GM23338 (cell line): ENCODE data around the gene RPL37. TPM values are rescaled to one million over a fixed set of nuclear protein-coding genes. Genes with fewer than 3 reads are reported as not detected.

Experiments
- ATAC-seq: fragments of 200-7000 bp; cut with Tn5 transposase; 3 replicates; pipeline ENCODE4 v1.9.1; 2020
- DNase-seq: peaks from one replicate; pipeline ENCODE4 v3.0.0-alpha.2; 2015; ENCODE audit warnings: low spot score
- H2AFZ ChIP-seq: fragments of 200-600 bp; sonication (generic); 2 replicates; pipeline ENCODE4 v1.8.0; 2016; ENCODE audit warnings: antibody characterized with exemption, mild to moderate bottlenecking, moderate library complexity
- H3F3A ChIP-seq: fragments of 200-600 bp; sonication (generic); replicated peaks from 2 replicates; pipeline ENCODE4 v1.8.0; 2017; ENCODE audit warnings: antibody characterized with exemption, mixed run types, low read depth
- H3K27ac ChIP-seq: fragments of 200-600 bp; sonication (generic); 2 replicates; pipeline ENCODE4 v1.6.1; 2016; ENCODE audit warnings: low read depth
- H3K27me3 ChIP-seq: fragments of 200-600 bp; sonication (generic); 2 replicates; pipeline ENCODE4 v1.8.0; 2016; ENCODE audit warnings: mild to moderate bottlenecking, mixed run types, moderate library complexity; ENCODE audit not compliant: insufficient read depth
- H3K36me3 ChIP-seq: fragments of 200-600 bp; sonication (generic); 2 replicates; pipeline ENCODE4 v1.8.0; 2016; ENCODE audit warnings: mild to moderate bottlenecking; ENCODE audit not compliant: insufficient read depth
- H3K4me1 ChIP-seq: fragments of 200-600 bp; sonication (generic); 2 replicates; pipeline ENCODE4 v1.8.0; 2016; ENCODE audit warnings: mild to moderate bottlenecking, moderate library complexity; ENCODE audit not compliant: insufficient read depth
- H3K4me2 ChIP-seq: fragments of 200-600 bp; sonication (generic); 2 replicates; pipeline ENCODE4 v1.7.1; 2017; ENCODE audit warnings: mixed run types
- H3K4me3 ChIP-seq: fragments of 200-600 bp; sonication (generic); 2 replicates; pipeline ENCODE4 v1.6.1; 2016; ENCODE audit warnings: mixed run types
- H3K79me2 ChIP-seq: fragments of 200-600 bp; sonication (generic); replicated peaks from 2 replicates; pipeline ENCODE4 v1.8.0; 2017; ENCODE audit warnings: mild to moderate bottlenecking; ENCODE audit not compliant: insufficient read depth
- H3K9me2 ChIP-seq: fragments of 200-600 bp; sonication (generic); 2 replicates; pipeline ENCODE4 v1.8.0; 2017; ENCODE audit not compliant: insufficient read depth
- H4K20me1 ChIP-seq: fragments of 200-600 bp; sonication (generic); replicated peaks from 2 replicates; pipeline ENCODE4 v1.8.0; 2017; ENCODE audit warnings: mild to moderate bottlenecking; ENCODE audit not compliant: insufficient read depth
- H3K27ac Mint-ChIP-seq: 2 replicates; pipeline ENCODE4 v1.8.0; 2020; ENCODE audit warnings: inconsistent platforms, mild to moderate bottlenecking, moderate library complexity, mixed read lengths
- H3K27me3 Mint-ChIP-seq: 3 replicates; pipeline ENCODE4 v1.8.0; 2022; ENCODE audit warnings: low read depth, mild to moderate bottlenecking, moderate library complexity, mixed read lengths, inconsistent platforms; ENCODE audit not compliant: insufficient read depth, poor library complexity
- H3K36me3 Mint-ChIP-seq: 3 replicates; pipeline ENCODE4 v1.8.0; 2021; ENCODE audit warnings: low read depth, mild to moderate bottlenecking, inconsistent platforms, moderate library complexity, mixed read lengths
- H3K4me1 Mint-ChIP-seq: 3 replicates; pipeline ENCODE4 v1.8.0; 2020; ENCODE audit warnings: mild to moderate bottlenecking, inconsistent platforms, mixed read lengths
- H3K4me3 Mint-ChIP-seq: 3 replicates; pipeline ENCODE4 v1.8.0; 2021; ENCODE audit warnings: moderate library complexity, mild to moderate bottlenecking, inconsistent platforms, mixed read lengths
- H3K9me3 Mint-ChIP-seq: 3 replicates; pipeline ENCODE4 v1.8.0; 2020; ENCODE audit warnings: moderate library complexity, mild to moderate bottlenecking, inconsistent platforms, mixed read lengths
- EZH2phosphoT487 ChIP-seq: fragments of 200-600 bp; sonication (generic); IDR thresholded peaks from one replicate; pipeline ENCODE4 v1.8.1; 2018; ENCODE audit warnings: antibody characterized with exemption; ENCODE audit not compliant: unreplicated experiment
- JUNB ChIP-seq: IDR thresholded peaks from one replicate; pipeline ENCODE4 v1.6.1; 2016; ENCODE audit warnings: antibody characterized with exemption; ENCODE audit not compliant: unreplicated experiment
- STAT1 ChIP-seq: IDR thresholded peaks from one replicate; pipeline ENCODE4 v1.6.1; 2016; ENCODE audit warnings: antibody characterized with exemption; ENCODE audit not compliant: unreplicated experiment
- ZNF331 ChIP-seq: fragments of 250-450 bp; sonication (Bioruptor Pico); IDR thresholded peaks from 2 replicates; pipeline ENCODE4 v1.5.0; 2020; ENCODE audit warnings: low read depth, mild to moderate bottlenecking, moderate library complexity
- polyA plus RNA-seq: library from polyadenylated mRNA; unstranded; fragments of >200 nt; fragmentation: Nextera tagmentation; extraction: Ambion mirVana; gene quantifications from 2 replicates; pipeline ENCODE4 v1.2.1, GENCODE V29; 2016
- total RNA-seq: library from RNA; depleted of rRNA; stranded (reverse); fragments of >200 nt; shearing (Covaris generic); gene quantifications from 2 replicates; pipeline ENCODE4 v1.2.3, GENCODE V29; 2014
- TF ChIP-seq, protein P1 (sequence below): fragments of 250-450 bp; sonication (Bioruptor Pico); IDR thresholded peaks from 2 replicates; pipeline ENCODE4 v1.5.0; 2020; ENCODE audit warnings: mild to moderate bottlenecking, moderate library complexity
- TF ChIP-seq, protein P2 (sequence below): IDR thresholded peaks from one replicate; pipeline ENCODE4 v1.6.1; 2018; ENCODE audit warnings: antibody characterized with exemption; ENCODE audit not compliant: unreplicated experiment

RPL37 gene
- total and polyA plus RNA-seq, 2 experiments from 2014 or later = 104 to 3,283 TPM

DNA sequence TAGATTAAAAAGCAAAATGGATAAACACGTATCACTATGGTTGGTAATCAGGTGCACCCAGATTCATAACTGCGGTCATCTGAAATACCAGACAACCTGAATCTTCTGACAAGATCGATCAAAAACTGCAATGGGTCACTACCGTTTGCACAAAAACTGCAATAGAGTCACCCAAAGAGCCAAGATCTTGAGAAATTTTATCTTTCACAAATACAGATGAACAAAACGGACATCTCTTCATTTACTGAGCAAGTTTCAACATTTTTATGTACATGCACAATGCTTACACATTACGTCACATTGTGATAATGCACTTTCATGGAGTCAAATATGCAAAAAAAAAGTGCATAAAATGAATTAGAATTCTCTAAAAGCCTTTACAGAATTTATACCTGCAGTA lies 55.5 kb downstream of the RPL37 start (continued):
- TF ChIP-seq, protein P1, sequence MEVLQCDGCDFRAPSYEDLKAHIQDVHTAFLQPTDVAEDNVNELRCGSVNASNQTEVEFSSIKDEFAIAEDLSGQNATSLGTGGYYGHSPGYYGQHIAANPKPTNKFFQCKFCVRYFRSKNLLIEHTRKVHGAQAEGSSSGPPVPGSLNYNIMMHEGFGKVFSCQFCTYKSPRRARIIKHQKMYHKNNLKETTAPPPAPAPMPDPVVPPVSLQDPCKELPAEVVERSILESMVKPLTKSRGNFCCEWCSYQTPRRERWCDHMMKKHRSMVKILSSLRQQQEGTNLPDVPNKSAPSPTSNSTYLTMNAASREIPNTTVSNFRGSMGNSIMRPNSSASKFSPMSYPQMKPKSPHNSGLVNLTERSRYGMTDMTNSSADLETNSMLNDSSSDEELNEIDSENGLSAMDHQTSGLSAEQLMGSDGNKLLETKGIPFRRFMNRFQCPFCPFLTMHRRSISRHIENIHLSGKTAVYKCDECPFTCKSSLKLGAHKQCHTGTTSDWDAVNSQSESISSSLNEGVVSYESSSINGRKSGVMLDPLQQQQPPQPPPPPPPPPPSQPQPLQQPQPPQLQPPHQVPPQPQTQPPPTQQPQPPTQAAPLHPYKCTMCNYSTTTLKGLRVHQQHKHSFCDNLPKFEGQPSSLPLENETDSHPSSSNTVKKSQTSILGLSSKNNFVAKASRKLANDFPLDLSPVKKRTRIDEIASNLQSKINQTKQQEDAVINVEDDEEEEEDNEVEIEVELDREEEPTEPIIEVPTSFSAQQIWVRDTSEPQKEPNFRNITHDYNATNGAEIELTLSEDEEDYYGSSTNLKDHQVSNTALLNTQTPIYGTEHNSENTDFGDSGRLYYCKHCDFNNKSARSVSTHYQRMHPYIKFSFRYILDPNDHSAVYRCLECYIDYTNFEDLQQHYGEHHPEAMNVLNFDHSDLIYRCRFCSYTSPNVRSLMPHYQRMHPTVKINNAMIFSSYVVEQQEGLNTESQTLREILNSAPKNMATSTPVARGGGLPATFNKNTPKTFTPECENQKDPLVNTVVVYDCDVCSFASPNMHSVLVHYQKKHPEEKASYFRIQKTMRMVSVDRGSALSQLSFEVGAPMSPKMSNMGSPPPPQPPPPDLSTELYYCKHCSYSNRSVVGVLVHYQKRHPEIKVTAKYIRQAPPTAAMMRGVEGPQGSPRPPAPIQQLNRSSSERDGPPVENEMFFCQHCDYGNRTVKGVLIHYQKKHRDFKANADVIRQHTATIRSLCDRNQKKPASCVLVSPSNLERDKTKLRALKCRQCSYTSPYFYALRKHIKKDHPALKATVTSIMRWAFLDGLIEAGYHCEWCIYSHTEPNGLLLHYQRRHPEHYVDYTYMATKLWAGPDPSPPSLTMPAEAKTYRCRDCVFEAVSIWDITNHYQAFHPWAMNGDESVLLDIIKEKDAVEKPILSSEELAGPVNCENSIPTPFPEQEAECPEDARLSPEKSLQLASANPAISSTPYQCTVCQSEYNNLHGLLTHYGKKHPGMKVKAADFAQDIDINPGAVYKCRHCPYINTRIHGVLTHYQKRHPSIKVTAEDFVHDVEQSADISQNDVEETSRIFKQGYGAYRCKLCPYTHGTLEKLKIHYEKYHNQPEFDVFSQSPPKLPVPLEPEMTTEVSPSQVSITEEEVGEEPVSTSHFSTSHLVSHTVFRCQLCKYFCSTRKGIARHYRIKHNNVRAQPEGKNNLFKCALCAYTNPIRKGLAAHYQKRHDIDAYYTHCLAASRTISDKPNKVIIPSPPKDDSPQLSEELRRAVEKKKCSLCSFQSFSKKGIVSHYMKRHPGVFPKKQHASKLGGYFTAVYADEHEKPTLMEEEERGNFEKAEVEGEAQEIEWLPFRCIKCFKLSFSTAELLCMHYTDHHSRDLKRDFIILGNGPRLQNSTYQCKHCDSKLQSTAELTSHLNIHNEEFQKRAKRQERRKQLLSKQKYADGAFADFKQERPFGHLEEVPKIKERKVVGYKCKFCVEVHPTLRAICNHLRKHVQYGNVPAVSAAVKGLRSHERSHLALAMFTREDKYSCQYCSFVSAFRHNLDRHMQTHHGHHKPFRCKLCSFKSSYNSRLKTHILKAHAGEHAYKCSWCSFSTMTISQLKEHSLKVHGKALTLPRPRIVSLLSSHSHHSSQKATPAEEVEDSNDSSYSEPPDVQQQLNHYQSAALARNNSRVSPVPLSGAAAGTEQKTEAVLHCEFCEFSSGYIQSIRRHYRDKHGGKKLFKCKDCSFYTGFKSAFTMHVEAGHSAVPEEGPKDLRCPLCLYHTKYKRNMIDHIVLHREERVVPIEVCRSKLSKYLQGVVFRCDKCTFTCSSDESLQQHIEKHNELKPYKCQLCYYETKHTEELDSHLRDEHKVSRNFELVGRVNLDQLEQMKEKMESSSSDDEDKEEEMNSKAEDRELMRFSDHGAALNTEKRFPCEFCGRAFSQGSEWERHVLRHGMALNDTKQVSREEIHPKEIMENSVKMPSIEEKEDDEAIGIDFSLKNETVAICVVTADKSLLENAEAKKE = no peak

DNA sequence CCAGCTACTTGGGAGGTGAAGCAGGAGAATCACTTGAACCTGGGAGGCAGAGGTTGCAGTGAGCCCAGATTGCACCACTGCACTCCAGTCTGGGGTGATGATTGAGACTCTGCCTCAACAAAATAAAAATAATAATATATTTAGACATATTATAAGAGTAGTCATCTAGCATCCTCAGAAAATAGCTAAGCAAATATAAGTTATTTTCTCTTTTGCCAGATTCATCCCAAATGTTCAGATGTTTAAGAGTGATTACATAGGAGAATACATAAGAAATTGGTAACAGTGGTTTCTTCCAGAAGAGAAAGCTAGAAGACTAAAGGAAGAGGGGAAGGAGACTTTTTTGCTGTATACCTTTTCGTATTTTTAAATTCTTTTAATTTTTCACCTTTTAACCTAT lies 56.9 kb downstream of the RPL37 start:
- no peaks in the 10 kb centered on the region for H3K9me2 ChIP-seq
- no peaks in the 10 kb centered on the region for H3K27me3 Mint-ChIP-seq
- H3K36me3 Mint-ChIP-seq = peaks cover 26% of the 10 kb centered on the region
- no peaks in the 10 kb centered on the region for H3F3A ChIP-seq
- H3K27ac ChIP-seq = no peak overlapping the region
- H3K79me2 ChIP-seq = peaks cover 57% of the 10 kb centered on the region
- H2AFZ ChIP-seq = no peak overlapping the region
- no peak overlapping the region for H3K4me3 ChIP-seq
- DNase-seq (no peak), ATAC-seq (no peak)
- H3K4me2 ChIP-seq = no peak overlapping the region
- no peak overlapping the region for H3K4me3 Mint-ChIP-seq
- no peaks in the 10 kb centered on the region; the same call in 1 of the 3 replicates for H3K4me1 Mint-ChIP-seq
- no peaks in the 10 kb centered on the region for H3K9me3 Mint-ChIP-seq
- peaks cover 14% of the 10 kb centered on the region; the same call in 1 of the 2 replicates for H4K20me1 ChIP-seq
- H3K4me1 ChIP-seq = no peaks in the 10 kb centered on the region
- no peak overlapping the region for H3K27ac Mint-ChIP-seq
- no peaks in the 10 kb centered on the region for H3K27me3 ChIP-seq
- H3K36me3 ChIP-seq = peaks cover 12% of the 10 kb centered on the region; the same call in 1 of the 2 replicates
- TF ChIP-seq EZH2phosphoT487 (no peak), STAT1 (no peak), JUNB (no peak), ZNF331 (CRISPR knock-in tag) (no peak)
- TF ChIP-seq, protein P1 = no peak
- TF ChIP-seq, protein P2, sequence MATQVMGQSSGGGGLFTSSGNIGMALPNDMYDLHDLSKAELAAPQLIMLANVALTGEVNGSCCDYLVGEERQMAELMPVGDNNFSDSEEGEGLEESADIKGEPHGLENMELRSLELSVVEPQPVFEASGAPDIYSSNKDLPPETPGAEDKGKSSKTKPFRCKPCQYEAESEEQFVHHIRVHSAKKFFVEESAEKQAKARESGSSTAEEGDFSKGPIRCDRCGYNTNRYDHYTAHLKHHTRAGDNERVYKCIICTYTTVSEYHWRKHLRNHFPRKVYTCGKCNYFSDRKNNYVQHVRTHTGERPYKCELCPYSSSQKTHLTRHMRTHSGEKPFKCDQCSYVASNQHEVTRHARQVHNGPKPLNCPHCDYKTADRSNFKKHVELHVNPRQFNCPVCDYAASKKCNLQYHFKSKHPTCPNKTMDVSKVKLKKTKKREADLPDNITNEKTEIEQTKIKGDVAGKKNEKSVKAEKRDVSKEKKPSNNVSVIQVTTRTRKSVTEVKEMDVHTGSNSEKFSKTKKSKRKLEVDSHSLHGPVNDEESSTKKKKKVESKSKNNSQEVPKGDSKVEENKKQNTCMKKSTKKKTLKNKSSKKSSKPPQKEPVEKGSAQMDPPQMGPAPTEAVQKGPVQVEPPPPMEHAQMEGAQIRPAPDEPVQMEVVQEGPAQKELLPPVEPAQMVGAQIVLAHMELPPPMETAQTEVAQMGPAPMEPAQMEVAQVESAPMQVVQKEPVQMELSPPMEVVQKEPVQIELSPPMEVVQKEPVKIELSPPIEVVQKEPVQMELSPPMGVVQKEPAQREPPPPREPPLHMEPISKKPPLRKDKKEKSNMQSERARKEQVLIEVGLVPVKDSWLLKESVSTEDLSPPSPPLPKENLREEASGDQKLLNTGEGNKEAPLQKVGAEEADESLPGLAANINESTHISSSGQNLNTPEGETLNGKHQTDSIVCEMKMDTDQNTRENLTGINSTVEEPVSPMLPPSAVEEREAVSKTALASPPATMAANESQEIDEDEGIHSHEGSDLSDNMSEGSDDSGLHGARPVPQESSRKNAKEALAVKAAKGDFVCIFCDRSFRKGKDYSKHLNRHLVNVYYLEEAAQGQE = no peak
